CD14-positive monocyte (primary cell): Measurements from ENCODE around the gene GAGE12F. TPM values are rescaled to one million over a fixed set of nuclear protein-coding genes. Genes with fewer than 3 reads are reported as not detected.

Experiments used
- DNase-seq, 3 donors: peaks; one replicate each; pipeline ENCODE4 v3.0.0-alpha.2; 2011 to 2022
- H2AFZ ChIP-seq: 2 replicates; pipeline ENCODE4 v1.6.0; 2012; ENCODE audit warnings: mild to moderate bottlenecking, low read depth, low read length, inconsistent platforms; ENCODE audit not compliant: insufficient read depth, poor library complexity, severe bottlenecking
- H3K27ac ChIP-seq, 2 donors: 1 replicate in 1 of 2; 2 replicates in 1 of 2; pipeline ENCODE4 v1.5.1; 2012 to 2013; ENCODE audit warnings: low read length in 2 of 2, control low read depth in 1 of 2, inconsistent platforms in 1 of 2, low read depth in 1 of 2, mild to moderate bottlenecking in 1 of 2
- H3K27me3 ChIP-seq, 2 donors: one replicate each; pipeline versions ENCODE4 v1.6.0 to v1.6.1; 2011 to 2013; ENCODE audit warnings: low read length in 2 of 2; ENCODE audit not compliant: control insufficient read depth in 2 of 2, insufficient read depth in 2 of 2
- H3K36me3 ChIP-seq, 2 donors: replicated peaks in 1 of 2; 1 replicate in 1 of 2; 2 replicates in 1 of 2; pipeline versions ENCODE4 v1.5.1 to v1.6.1; 2012 to 2013; ENCODE audit warnings: low read length in 2 of 2, control low read depth in 1 of 2, inconsistent platforms in 1 of 2, mild to moderate bottlenecking in 1 of 2; ENCODE audit not compliant: insufficient read depth in 2 of 2, control insufficient read depth in 1 of 2
- H3K4me1 ChIP-seq, 2 donors: 1 replicate in 1 of 2; 2 replicates in 1 of 2; pipeline versions ENCODE4 v1.5.1 to v1.6.1; 2012 to 2013; ENCODE audit warnings: low read length in 2 of 2, control low read depth in 1 of 2, inconsistent platforms in 1 of 2, mild to moderate bottlenecking in 1 of 2, moderate library complexity in 1 of 2; ENCODE audit not compliant: insufficient read depth in 2 of 2, control insufficient read depth in 1 of 2
- H3K4me2 ChIP-seq: replicated peaks from 2 replicates; pipeline ENCODE3; 2012; ENCODE audit warnings: low read length, moderate library complexity, mild to moderate bottlenecking; ENCODE audit not compliant: poor library complexity, severe bottlenecking; ENCODE audit errors: extremely low read depth
- H3K4me3 ChIP-seq, 3 experiments: fragments of 200-600 bp in 1 of 3; sonication (generic) in 1 of 3; replicated peaks in 1 of 3; 1 replicate in 2 of 3; 2 replicates in 1 of 3; pipeline ENCODE4 v1.5.1; 2011 to 2013; ENCODE audit warnings: low read length in 3 of 3, mild to moderate bottlenecking in 3 of 3, control low read depth in 2 of 3, low read depth in 2 of 3, inconsistent platforms in 1 of 3, moderate library complexity in 1 of 3
- H3K79me2 ChIP-seq: 2 replicates; pipeline ENCODE4 v1.6.0; 2012; ENCODE audit warnings: mild to moderate bottlenecking, control low read depth, inconsistent platforms, low read length, moderate library complexity; ENCODE audit not compliant: insufficient read depth
- H3K9ac ChIP-seq: 2 replicates; pipeline ENCODE4 v1.6.0; 2017; ENCODE audit warnings: low read length, mild to moderate bottlenecking; ENCODE audit not compliant: insufficient read depth, poor library complexity, severe bottlenecking
- H3K9me3 ChIP-seq, 2 donors: replicated peaks in 1 of 2; 1 replicate in 1 of 2; 2 replicates in 1 of 2; pipeline versions ENCODE4 v1.5.1 to v1.6.1; 2012 to 2013; ENCODE audit warnings: low read length in 2 of 2, control low read depth in 1 of 2; ENCODE audit not compliant: control insufficient read depth in 1 of 2, insufficient read depth in 1 of 2
- H4K20me1 ChIP-seq: 2 replicates; pipeline ENCODE4 v1.6.0; 2012; ENCODE audit warnings: mild to moderate bottlenecking, low read length, control low read depth, moderate library complexity; ENCODE audit not compliant: insufficient read depth
- H3K27ac Mint-ChIP-seq, 7 donors: one replicate each; pipeline ENCODE4 v1.8.0; 2020; ENCODE audit warnings: mild to moderate bottlenecking in 7 of 7, mixed read lengths in 7 of 7, moderate library complexity in 6 of 7, inconsistent platforms in 2 of 7
- H3K27me3 Mint-ChIP-seq, 3 donors: one replicate each; pipeline ENCODE4 v1.8.0; 2021 to 2022; ENCODE audit warnings: low read depth in 3 of 3, mild to moderate bottlenecking in 3 of 3, mixed read lengths in 3 of 3, moderate library complexity in 3 of 3, inconsistent platforms in 1 of 3
- H3K36me3 Mint-ChIP-seq, 2 donors: one replicate each; pipeline ENCODE4 v1.8.0; 2020; ENCODE audit warnings: mixed read lengths in 2 of 2, inconsistent platforms in 1 of 2, mild to moderate bottlenecking in 1 of 2
- H3K4me1 Mint-ChIP-seq: one replicate; pipeline ENCODE4 v1.8.0; 2020; ENCODE audit warnings: mild to moderate bottlenecking, mixed read lengths
- H3K4me3 Mint-ChIP-seq, 2 donors: one replicate each; pipeline ENCODE4 v1.8.0; 2020; ENCODE audit warnings: mild to moderate bottlenecking in 2 of 2, mixed read lengths in 2 of 2, moderate library complexity in 1 of 2
- H3K9me3 Mint-ChIP-seq, 7 donors: one replicate each; pipeline ENCODE4 v1.8.0; 2020 to 2022; ENCODE audit warnings: mixed read lengths in 7 of 7, mild to moderate bottlenecking in 6 of 7, moderate library complexity in 6 of 7, inconsistent platforms in 2 of 7
- WGBS: methylation state at CpG from one replicate; pipeline ENCODE4 v1.1.5; 2013; ENCODE audit warnings: missing lambda C conversion rate; ENCODE audit not compliant: insufficient coverage; 5-methylcytosine and 5-hydroxymethylcytosine counted together
- intact Hi-C, 2 donors: fragments of 100-400 bp; cut with micrococcal nuclease; formaldehyde crosslinking; loops; one replicate each; pipeline versions ENCODE4 v1.15.0 to v1.15.1; 2023
- polyA plus RNA-seq, 3 donors: library from polyadenylated mRNA; depleted of rRNA in 1 of 3; unstranded in 2 of 3; stranded (reverse) in 1 of 3; fragments of 300-500 nt in 2 of 3; fragments of >200 nt in 1 of 3; fragmentation: Illumina TruSeq in 2 of 3; gene quantifications; 1 replicate in 2 of 3; 2 replicates in 1 of 3; pipeline ENCODE4 v1.2.3, GENCODE V29; 2012 to 2021
- small RNA-seq: library from RNA; depleted of rRNA; stranded (forward); fragments of <200 nt; gene quantifications from one replicate; pipeline ENCODE3, GENCODE V24; 2012; ENCODE audit warnings: low read depth; ENCODE audit not compliant: insufficient read length
- TF ChIP-seq, protein P1 (sequence below): fragments of 200-600 bp; IDR thresholded peaks from one replicate; pipeline ENCODE4 v1.8.0; 2022; ENCODE audit warnings: antibody characterized with exemption, mild to moderate bottlenecking

Gene GAGE12F
- polyA plus RNA-seq, 3 donors: not detected

DNA sequence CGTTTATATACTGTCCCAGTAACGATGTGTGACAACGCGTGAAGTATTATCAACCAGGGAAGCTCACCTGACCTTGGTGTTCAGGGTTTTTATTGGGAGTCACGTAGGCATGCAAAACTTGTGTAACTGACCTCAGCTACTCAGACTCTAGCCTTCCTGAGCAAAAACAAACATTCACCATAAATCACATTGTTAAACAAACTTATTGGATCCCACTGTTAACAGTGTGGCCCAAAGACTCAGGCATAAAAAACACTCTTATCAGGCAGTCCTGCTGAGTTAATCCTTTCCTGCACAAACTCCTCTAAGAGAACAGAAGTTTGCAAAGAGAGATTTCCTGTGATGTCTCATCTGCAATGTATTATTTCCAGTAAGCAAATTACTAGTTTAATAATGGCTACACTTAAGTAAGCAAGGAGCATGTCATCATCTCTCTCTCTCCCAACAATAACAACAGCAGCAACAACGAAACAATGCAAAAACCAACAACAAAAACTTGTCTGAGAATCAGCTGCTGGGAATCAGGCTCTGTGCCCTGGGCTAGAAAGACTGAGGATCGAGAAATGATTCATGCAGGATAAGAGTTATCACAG is 50.2 kb downstream of the GAGE12F start:
- no peaks in the 10 kb centered on the region for H3K4me1 ChIP-seq
- intact Hi-C loops: no loop called here

More for the DNA sequence above, 50.2 kb downstream of the GAGE12F start:
- H3K9me3 Mint-ChIP-seq: peaks cover 0 to 3% (median 0%) of the 10 kb centered on the region in 7 donors
- no peak overlapping the region for H3K4me3 Mint-ChIP-seq
- no peaks in the 10 kb centered on the region for H3K36me3 Mint-ChIP-seq
- Histone ChIP-seq H3K27ac (no peak overlapping the region), H3K27me3 (no peaks in the 10 kb centered on the region), H3K36me3 (no peaks in the 10 kb centered on the region), H3K4me2 (no peak overlapping the region), H3K79me2 (no peaks in the 10 kb centered on the region), H2AFZ (no peak overlapping the region), H3K9me3 (no peaks in the 10 kb centered on the region), H4K20me1 (no peaks in the 10 kb centered on the region), H3K4me3 (no peak overlapping the region), H3K9ac (no peak overlapping the region)
- TF ChIP-seq, protein P1, sequence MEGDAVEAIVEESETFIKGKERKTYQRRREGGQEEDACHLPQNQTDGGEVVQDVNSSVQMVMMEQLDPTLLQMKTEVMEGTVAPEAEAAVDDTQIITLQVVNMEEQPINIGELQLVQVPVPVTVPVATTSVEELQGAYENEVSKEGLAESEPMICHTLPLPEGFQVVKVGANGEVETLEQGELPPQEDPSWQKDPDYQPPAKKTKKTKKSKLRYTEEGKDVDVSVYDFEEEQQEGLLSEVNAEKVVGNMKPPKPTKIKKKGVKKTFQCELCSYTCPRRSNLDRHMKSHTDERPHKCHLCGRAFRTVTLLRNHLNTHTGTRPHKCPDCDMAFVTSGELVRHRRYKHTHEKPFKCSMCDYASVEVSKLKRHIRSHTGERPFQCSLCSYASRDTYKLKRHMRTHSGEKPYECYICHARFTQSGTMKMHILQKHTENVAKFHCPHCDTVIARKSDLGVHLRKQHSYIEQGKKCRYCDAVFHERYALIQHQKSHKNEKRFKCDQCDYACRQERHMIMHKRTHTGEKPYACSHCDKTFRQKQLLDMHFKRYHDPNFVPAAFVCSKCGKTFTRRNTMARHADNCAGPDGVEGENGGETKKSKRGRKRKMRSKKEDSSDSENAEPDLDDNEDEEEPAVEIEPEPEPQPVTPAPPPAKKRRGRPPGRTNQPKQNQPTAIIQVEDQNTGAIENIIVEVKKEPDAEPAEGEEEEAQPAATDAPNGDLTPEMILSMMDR: no peak
- no peak for DNase-seq
- WGBS: 60% methylated on average over 4 of the region's 7 CpGs
- H3K27me3 Mint-ChIP-seq: peaks cover 0 to 5% (median 5%) of the 10 kb centered on the region in 3 donors
- no peaks in the 10 kb centered on the region for H3K4me1 Mint-ChIP-seq
- no peak overlapping the region for H3K27ac Mint-ChIP-seq

Small RNA genes lying within 50 kb of the gene (small RNA-seq; reads per million reads assigned to genes)
- gene GAGE12B: not detected

Other genes with a start within 250 kb of the GAGE12F start
- gene GAGE12J, start 238.8 kb upstream of the GAGE12F start, polyA plus RNA-seq: not detected
- not detected for gene GAGE13, start 229.3 kb upstream of the GAGE12F start, polyA plus RNA-seq
- not detected for gene GAGE12C, start 28.7 kb upstream of the GAGE12F start, polyA plus RNA-seq
- gene GAGE12D, start 19.1 kb upstream of the GAGE12F start, polyA plus RNA-seq: not detected
- not detected for gene GAGE12E, start 9.6 kb upstream of the GAGE12F start, polyA plus RNA-seq
- not detected for gene GAGE12G, start 9.6 kb downstream of the GAGE12F start, polyA plus RNA-seq
- gene GAGE12H, start 19.1 kb downstream of the GAGE12F start, polyA plus RNA-seq: not detected
- gene GAGE2A, start 28.7 kb downstream of the GAGE12F start, polyA plus RNA-seq: not detected
- not detected for gene GAGE1, start 38.2 kb downstream of the GAGE12F start, polyA plus RNA-seq
- not detected for gene PAGE1, start 135.1 kb downstream of the GAGE12F start, polyA plus RNA-seq